ENCODE results near the gene MAPK14.

DNA sequence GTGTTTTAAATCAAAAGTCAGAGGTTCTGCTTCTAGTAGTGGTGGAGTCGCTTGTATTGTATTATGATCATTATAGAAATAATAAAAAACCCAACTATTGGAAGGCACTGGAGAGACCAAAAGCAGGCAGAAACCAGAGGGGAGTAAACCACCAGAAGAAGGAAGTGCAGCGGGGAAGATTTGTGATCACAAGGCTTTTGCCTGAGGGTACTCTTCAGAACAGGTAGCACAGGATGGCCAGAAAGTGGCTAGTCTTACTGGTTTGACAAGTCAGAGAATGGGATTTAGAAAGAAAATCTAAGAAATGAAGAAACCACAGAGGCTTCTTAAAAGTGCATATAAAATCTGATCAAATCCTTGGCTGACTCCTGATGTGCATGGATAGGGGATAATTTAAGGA is 126.7 kb downstream of the MAPK14 start:
- TF ChIP-seq MEF2D (tag; conservative IDR thresholded peaks at IDR 0.05; ENCODE audit: low read depth) = no peak
- TF ChIP-seq, protein P1, sequence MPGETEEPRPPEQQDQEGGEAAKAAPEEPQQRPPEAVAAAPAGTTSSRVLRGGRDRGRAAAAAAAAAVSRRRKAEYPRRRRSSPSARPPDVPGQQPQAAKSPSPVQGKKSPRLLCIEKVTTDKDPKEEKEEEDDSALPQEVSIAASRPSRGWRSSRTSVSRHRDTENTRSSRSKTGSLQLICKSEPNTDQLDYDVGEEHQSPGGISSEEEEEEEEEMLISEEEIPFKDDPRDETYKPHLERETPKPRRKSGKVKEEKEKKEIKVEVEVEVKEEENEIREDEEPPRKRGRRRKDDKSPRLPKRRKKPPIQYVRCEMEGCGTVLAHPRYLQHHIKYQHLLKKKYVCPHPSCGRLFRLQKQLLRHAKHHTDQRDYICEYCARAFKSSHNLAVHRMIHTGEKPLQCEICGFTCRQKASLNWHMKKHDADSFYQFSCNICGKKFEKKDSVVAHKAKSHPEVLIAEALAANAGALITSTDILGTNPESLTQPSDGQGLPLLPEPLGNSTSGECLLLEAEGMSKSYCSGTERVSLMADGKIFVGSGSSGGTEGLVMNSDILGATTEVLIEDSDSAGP (CRISPR knock-in tag; IDR thresholded peaks at IDR 0.05) = no peak
- no peak for TF ChIP-seq FOSL1 (tag; conservative IDR thresholded peaks at IDR 0.05)
- no peak for TF ChIP-seq RFX5 (IDR thresholded peaks at IDR 0.05; ENCODE audit: low read depth, low read length)
- TF ChIP-seq, protein P2, sequence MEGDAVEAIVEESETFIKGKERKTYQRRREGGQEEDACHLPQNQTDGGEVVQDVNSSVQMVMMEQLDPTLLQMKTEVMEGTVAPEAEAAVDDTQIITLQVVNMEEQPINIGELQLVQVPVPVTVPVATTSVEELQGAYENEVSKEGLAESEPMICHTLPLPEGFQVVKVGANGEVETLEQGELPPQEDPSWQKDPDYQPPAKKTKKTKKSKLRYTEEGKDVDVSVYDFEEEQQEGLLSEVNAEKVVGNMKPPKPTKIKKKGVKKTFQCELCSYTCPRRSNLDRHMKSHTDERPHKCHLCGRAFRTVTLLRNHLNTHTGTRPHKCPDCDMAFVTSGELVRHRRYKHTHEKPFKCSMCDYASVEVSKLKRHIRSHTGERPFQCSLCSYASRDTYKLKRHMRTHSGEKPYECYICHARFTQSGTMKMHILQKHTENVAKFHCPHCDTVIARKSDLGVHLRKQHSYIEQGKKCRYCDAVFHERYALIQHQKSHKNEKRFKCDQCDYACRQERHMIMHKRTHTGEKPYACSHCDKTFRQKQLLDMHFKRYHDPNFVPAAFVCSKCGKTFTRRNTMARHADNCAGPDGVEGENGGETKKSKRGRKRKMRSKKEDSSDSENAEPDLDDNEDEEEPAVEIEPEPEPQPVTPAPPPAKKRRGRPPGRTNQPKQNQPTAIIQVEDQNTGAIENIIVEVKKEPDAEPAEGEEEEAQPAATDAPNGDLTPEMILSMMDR (IDR thresholded peaks at IDR 0.05 in 2 of 3, conservative IDR thresholded peaks at IDR 0.05 in 1 of 3; ENCODE audit: insufficient read depth in 2 of 3, low read depth in 1 of 3, low read length in 3 of 3) = no peak
- no peak for TF ChIP-seq SPI1 (IDR thresholded peaks at IDR 0.05; ENCODE audit: borderline replicate concordance, low read depth, low read length)
